Measurements from ENCODE around the gene BRPF3.

Gene BRPF3

GRCh38 chr6:36154286-36154685, 42.3 kb upstream of the BRPF3 start:
- H3K27me3 ChIP-seq (ENCODE audit: control insufficient read depth in 1 of 2, insufficient read depth in 1 of 2, low read length in 2 of 2) = no peaks in the 10 kb centered on the region
- H3K4me3 ChIP-seq (ENCODE audit: insufficient read depth in 1 of 2, low read depth in 1 of 2, low read length in 2 of 2) = no peak overlapping the region
- WGBS = 96% methylated on average over 1 of the region's 2 CpGs
- no peaks in the 10 kb centered on the region for H3K36me3 ChIP-seq (ENCODE audit: control insufficient read depth in 1 of 2, insufficient read depth in 2 of 2, low read depth in 1 of 2, low read length in 2 of 2)
- no peak overlapping the region for H3K27ac ChIP-seq (ENCODE audit: low read length, poor library complexity, severe bottlenecking)
- H3K4me2 ChIP-seq (ENCODE audit: low read length, poor library complexity, severe bottlenecking) = no peak overlapping the region
- no peak overlapping the region for H3K9ac ChIP-seq (ENCODE audit: low read length)
- no peak overlapping the region for H4K8ac ChIP-seq (ENCODE audit: low read length)
- no peak overlapping the region for H3K18ac ChIP-seq (ENCODE audit: low read depth in 1 of 2, low read length in 2 of 2)
- H3K4me1 ChIP-seq (ENCODE audit: control insufficient read depth, insufficient read depth, low read depth, low read length) = no peaks in the 10 kb centered on the region
- no peak overlapping the region for H2BK12ac ChIP-seq (ENCODE audit: low read length in 2 of 2)
- H3K79me1 ChIP-seq (replicated peaks; ENCODE audit: low read length, poor library complexity, severe bottlenecking) = no peaks in the 10 kb centered on the region
- no peak overlapping the region for H4K91ac ChIP-seq (ENCODE audit: low read length)
- DNase-seq = no peak
- H3K23ac ChIP-seq (ENCODE audit: low read length in 2 of 2) = no peak overlapping the region
- H2BK15ac ChIP-seq (ENCODE audit: low read depth, poor library complexity, severe bottlenecking) = no peak overlapping the region
- no peak overlapping the region for H3K14ac ChIP-seq (ENCODE audit: low read length in 2 of 2)
- peaks cover 27% of the 10 kb centered on the region for H3K9me3 ChIP-seq (ENCODE audit: control insufficient read depth, low read length)
- H2BK5ac ChIP-seq (ENCODE audit: low read depth, low read length, poor library complexity, severe bottlenecking) = no peak overlapping the region
- no peak overlapping the region for H3K4ac ChIP-seq (ENCODE audit: low read depth in 1 of 2, low read length in 2 of 2)
- no peak overlapping the region for H2AFZ ChIP-seq (ENCODE audit: low read depth, low read length)
- no peak overlapping the region for H2AK5ac ChIP-seq (ENCODE audit: low read length, severe bottlenecking)
- no peak overlapping the region for H2BK120ac ChIP-seq (ENCODE audit: low read depth, low read length)

DNA sequence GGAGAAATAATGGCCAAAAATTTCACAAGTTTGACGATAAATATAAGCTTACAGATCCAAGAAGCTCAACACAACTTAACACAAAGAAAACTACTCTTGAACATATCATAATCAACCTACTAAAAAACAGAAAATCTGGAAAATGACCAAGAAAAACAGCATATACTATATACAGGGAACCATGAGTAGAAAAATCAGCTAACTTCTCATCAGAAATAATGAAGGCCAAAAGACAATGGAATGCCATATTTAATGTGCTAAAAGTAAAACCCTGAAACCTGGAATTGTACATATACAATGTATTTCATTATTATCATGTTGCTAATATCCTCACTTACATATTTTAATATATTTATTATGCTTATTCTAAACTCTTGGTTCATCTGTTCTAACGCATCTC, 40.9 kb upstream of the BRPF3 start:
- DNase-seq = no peak
- 100% methylated on average over 1 of the region's 2 CpGs for WGBS
- Histone ChIP-seq H3K4me2 (ENCODE audit: low read length, poor library complexity, severe bottlenecking) (no peak overlapping the region), H3K14ac (ENCODE audit: low read length in 2 of 2) (no peak overlapping the region), H3K9me3 (ENCODE audit: control insufficient read depth, low read length) (peaks cover 27% of the 10 kb centered on the region), H3K9ac (ENCODE audit: low read length) (no peak overlapping the region), H3K4me3 (ENCODE audit: insufficient read depth in 1 of 2, low read depth in 1 of 2, low read length in 2 of 2) (peak overlapping the region in 1 of 2 experiments; percentile 10), H4K8ac (ENCODE audit: low read length) (no peak overlapping the region), H3K4ac (ENCODE audit: low read depth in 1 of 2, low read length in 2 of 2) (no peak overlapping the region), H3K27ac (ENCODE audit: low read length, poor library complexity, severe bottlenecking) (no peak overlapping the region), H3K18ac (ENCODE audit: low read depth in 1 of 2, low read length in 2 of 2) (no peak overlapping the region), H4K91ac (ENCODE audit: low read length) (no peak overlapping the region), H2AK5ac (ENCODE audit: low read length, severe bottlenecking) (no peak overlapping the region), H2BK15ac (ENCODE audit: low read depth, poor library complexity, severe bottlenecking) (no peak overlapping the region), H3K4me1 (ENCODE audit: control insufficient read depth, insufficient read depth, low read depth, low read length) (no peaks in the 10 kb centered on the region), H2AFZ (ENCODE audit: low read depth, low read length) (no peak overlapping the region), H2BK12ac (ENCODE audit: low read length in 2 of 2) (no peak overlapping the region), H3K79me1 (replicated peaks; ENCODE audit: low read length, poor library complexity, severe bottlenecking) (no peaks in the 10 kb centered on the region), H3K36me3 (ENCODE audit: control insufficient read depth in 1 of 2, insufficient read depth in 2 of 2, low read depth in 1 of 2, low read length in 2 of 2) (no peaks in the 10 kb centered on the region), H3K27me3 (ENCODE audit: control insufficient read depth in 1 of 2, insufficient read depth in 1 of 2, low read length in 2 of 2) (no peaks in the 10 kb centered on the region), H3K23ac (ENCODE audit: low read length in 2 of 2) (no peak overlapping the region), H2BK120ac (ENCODE audit: low read depth, low read length) (no peak overlapping the region), H2BK5ac (ENCODE audit: low read depth, low read length, poor library complexity, severe bottlenecking) (no peak overlapping the region)

DNA sequence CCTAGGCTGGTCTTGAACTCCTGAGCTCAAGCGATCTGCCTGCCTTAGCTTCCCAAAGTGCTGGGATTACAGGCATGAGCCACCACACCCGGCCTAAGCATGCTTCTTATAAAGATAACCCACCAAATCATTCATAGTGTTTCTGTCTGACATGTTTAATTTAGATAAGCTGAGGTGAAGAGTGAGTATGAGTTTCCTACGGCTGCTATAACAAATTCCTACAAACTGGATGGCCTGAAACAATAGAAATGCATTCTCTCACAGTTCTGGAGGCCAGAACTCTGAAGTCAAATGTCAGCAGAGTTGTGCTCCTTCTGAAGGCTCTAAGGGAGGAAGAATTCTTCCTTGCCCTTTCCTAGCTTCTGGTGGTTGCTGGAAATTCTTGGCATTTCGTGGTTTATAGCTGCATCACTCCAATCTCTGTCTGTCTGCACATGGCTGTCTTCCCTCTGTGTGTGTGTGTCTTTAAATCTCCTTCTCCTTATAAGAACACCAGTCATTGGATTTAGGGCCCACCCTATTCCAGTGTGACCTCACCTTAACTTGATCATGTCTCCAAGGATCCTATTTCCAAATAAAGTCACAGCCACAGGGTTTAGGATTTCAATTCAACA, 36.3 kb upstream of the BRPF3 start:
- H2BK5ac ChIP-seq (ENCODE audit: low read depth, low read length, poor library complexity, severe bottlenecking) = no peak overlapping the region
- H3K4me2 ChIP-seq (ENCODE audit: low read length, poor library complexity, severe bottlenecking) = no peak overlapping the region
- peak; percentile 53 for DNase-seq
- no peak overlapping the region for H3K23ac ChIP-seq (ENCODE audit: low read length in 2 of 2)
- H3K4ac ChIP-seq (ENCODE audit: low read depth in 1 of 2, low read length in 2 of 2) = no peak overlapping the region
- no peak overlapping the region for H3K27ac ChIP-seq (ENCODE audit: low read length, poor library complexity, severe bottlenecking)
- H4K8ac ChIP-seq (ENCODE audit: low read length) = no peak overlapping the region
- H3K9me3 ChIP-seq (ENCODE audit: control insufficient read depth, low read length) = peaks cover 14% of the 10 kb centered on the region
- no peak overlapping the region for H2AFZ ChIP-seq (ENCODE audit: low read depth, low read length)
- peaks cover 0 to 2% of the 10 kb centered on the region in 2 experiments for H3K27me3 ChIP-seq (ENCODE audit: control insufficient read depth in 1 of 2, insufficient read depth in 1 of 2, low read length in 2 of 2)
- no peak overlapping the region for H3K9ac ChIP-seq (ENCODE audit: low read length)
- H3K14ac ChIP-seq (ENCODE audit: low read length in 2 of 2) = no peak overlapping the region
- H2BK120ac ChIP-seq (ENCODE audit: low read depth, low read length) = no peak overlapping the region
- H4K91ac ChIP-seq (ENCODE audit: low read length) = no peak overlapping the region
- H3K4me3 ChIP-seq (ENCODE audit: insufficient read depth in 1 of 2, low read depth in 1 of 2, low read length in 2 of 2) = no peak overlapping the region
- 82% methylated on average over 2 of the region's 4 CpGs for WGBS
- H3K36me3 ChIP-seq (ENCODE audit: control insufficient read depth in 1 of 2, insufficient read depth in 2 of 2, low read depth in 1 of 2, low read length in 2 of 2) = no peaks in the 10 kb centered on the region
- no peak overlapping the region for H2BK15ac ChIP-seq (ENCODE audit: low read depth, poor library complexity, severe bottlenecking)
- no peak overlapping the region for H2AK5ac ChIP-seq (ENCODE audit: low read length, severe bottlenecking)
- no peaks in the 10 kb centered on the region for H3K4me1 ChIP-seq (ENCODE audit: control insufficient read depth, insufficient read depth, low read depth, low read length)
- H3K79me1 ChIP-seq (replicated peaks; ENCODE audit: low read length, poor library complexity, severe bottlenecking) = no peaks in the 10 kb centered on the region
- H2BK12ac ChIP-seq (ENCODE audit: low read length in 2 of 2) = no peak overlapping the region
- no peak overlapping the region for H3K18ac ChIP-seq (ENCODE audit: low read depth in 1 of 2, low read length in 2 of 2)

DNA sequence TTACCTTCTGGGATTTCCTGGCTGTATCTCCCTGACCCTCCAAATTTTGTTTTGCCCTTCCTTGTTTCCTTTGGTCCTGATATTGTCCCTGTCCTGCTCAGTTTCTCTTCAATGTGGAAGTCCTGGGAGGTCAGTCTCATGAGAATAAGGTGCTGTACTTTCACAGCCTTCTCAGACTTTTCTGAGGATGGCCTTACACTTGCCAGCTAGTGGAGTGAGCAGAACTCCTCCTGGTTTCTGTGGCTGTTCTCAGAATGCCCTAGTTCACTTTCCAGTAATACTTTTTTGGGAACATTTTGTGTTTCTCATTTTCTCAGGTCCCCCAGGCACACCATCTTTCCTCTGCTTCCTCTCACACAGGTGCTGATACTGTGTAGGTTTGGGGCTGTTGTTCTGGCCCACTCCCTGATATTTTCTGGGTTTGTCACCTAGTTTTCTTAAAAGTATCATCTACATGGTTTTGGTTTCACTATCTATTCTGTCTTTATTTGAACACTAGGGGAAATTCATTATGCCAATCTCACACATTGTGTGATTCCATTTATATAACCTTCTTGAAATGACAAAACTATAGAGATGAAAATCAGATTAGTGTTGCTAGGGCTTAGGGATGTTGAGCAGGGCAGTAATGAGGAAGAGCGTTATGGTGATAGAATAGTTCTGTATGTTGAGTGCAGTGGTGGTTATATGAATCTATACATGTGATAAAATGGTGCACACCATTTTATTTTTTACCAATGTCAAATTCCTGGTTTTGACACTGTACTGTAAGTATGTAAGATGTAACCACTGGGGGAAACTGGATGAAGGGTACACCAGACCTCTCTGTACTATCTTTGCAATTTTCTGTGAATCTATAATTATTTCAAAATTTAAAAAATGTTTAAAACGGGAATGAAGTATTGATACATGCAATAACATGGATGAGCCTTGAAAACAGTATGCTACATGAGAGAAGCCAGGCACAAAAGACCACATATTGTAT, 27.2 kb upstream of the BRPF3 start:
- Histone ChIP-seq H3K36me3 (ENCODE audit: control insufficient read depth in 1 of 2, insufficient read depth in 2 of 2, low read depth in 1 of 2, low read length in 2 of 2) (no peaks in the 10 kb centered on the region), H2BK15ac (ENCODE audit: low read depth, poor library complexity, severe bottlenecking) (no peak overlapping the region), H3K9ac (ENCODE audit: low read length) (no peak overlapping the region), H2AK5ac (ENCODE audit: low read length, severe bottlenecking) (no peak overlapping the region), H2BK5ac (ENCODE audit: low read depth, low read length, poor library complexity, severe bottlenecking) (no peak overlapping the region), H3K4me3 (ENCODE audit: insufficient read depth in 1 of 2, low read depth in 1 of 2, low read length in 2 of 2) (no peak overlapping the region), H2AFZ (ENCODE audit: low read depth, low read length) (no peak overlapping the region), H3K79me1 (replicated peaks; ENCODE audit: low read length, poor library complexity, severe bottlenecking) (no peaks in the 10 kb centered on the region), H4K91ac (ENCODE audit: low read length) (no peak overlapping the region), H3K4me2 (ENCODE audit: low read length, poor library complexity, severe bottlenecking) (no peak overlapping the region), H3K14ac (ENCODE audit: low read length in 2 of 2) (no peak overlapping the region), H4K8ac (ENCODE audit: low read length) (no peak overlapping the region), H3K23ac (ENCODE audit: low read length in 2 of 2) (no peak overlapping the region), H2BK120ac (ENCODE audit: low read depth, low read length) (no peak overlapping the region), H3K18ac (ENCODE audit: low read depth in 1 of 2, low read length in 2 of 2) (no peak overlapping the region), H3K27ac (ENCODE audit: low read length, poor library complexity, severe bottlenecking) (no peak overlapping the region), H3K9me3 (ENCODE audit: control insufficient read depth, low read length) (no peaks in the 10 kb centered on the region), H3K4me1 (ENCODE audit: control insufficient read depth, insufficient read depth, low read depth, low read length) (no peaks in the 10 kb centered on the region), H2BK12ac (ENCODE audit: low read length in 2 of 2) (no peak overlapping the region), H3K27me3 (ENCODE audit: control insufficient read depth in 1 of 2, insufficient read depth in 1 of 2, low read length in 2 of 2) (peaks cover 0 to 4% of the 10 kb centered on the region in 2 experiments), H3K4ac (ENCODE audit: low read depth in 1 of 2, low read length in 2 of 2) (no peak overlapping the region)
- no peak for DNase-seq
- 80% methylated on average over 2 of the region's 2 CpGs for WGBS

Data from mesenchymal stem cell (in vitro differentiated cells and primary cell).